Loucy (cell line): ENCODE results near the gene EFR3B.

Source experiments
- H2AFZ ChIP-seq: fragments of 200-600 bp; sonication (generic); 2 replicates; pipeline ENCODE4 v1.6.0; 2016; ENCODE audit warnings: antibody characterized with exemption, mild to moderate bottlenecking, low read length, moderate library complexity
- H3F3A ChIP-seq: fragments of 200-600 bp; 2 replicates; pipeline ENCODE4 v1.6.0; 2016; ENCODE audit warnings: antibody characterized with exemption, low read depth, mild to moderate bottlenecking
- H3K27me3 ChIP-seq: fragments of 200-600 bp; sonication (generic); 2 replicates; pipeline ENCODE4 v1.6.1; 2014; ENCODE audit warnings: low read length, mild to moderate bottlenecking; ENCODE audit not compliant: insufficient read depth, poor library complexity, severe bottlenecking
- H3K36me3 ChIP-seq: fragments of 200-600 bp; sonication (generic); 2 replicates; pipeline ENCODE4 v1.6.1; 2016; ENCODE audit warnings: low read length; ENCODE audit not compliant: insufficient read depth
- H3K4me1 ChIP-seq: fragments of 200-600 bp; sonication (generic); 2 replicates; pipeline ENCODE4 v1.5.1; 2014; ENCODE audit warnings: low read length, mild to moderate bottlenecking; ENCODE audit not compliant: insufficient read depth, poor library complexity, severe bottlenecking
- H3K4me2 ChIP-seq: fragments of 200-600 bp; sonication (generic); 2 replicates; pipeline ENCODE4 v1.6.0; 2014; ENCODE audit warnings: antibody characterized with exemption, low read length, low read depth, mild to moderate bottlenecking; ENCODE audit not compliant: poor library complexity, severe bottlenecking
- H3K4me3 ChIP-seq: fragments of 200-600 bp; sonication (generic); 2 replicates; pipeline ENCODE4 v1.5.1; 2014; ENCODE audit warnings: low read length, mild to moderate bottlenecking, mixed read lengths; ENCODE audit not compliant: poor library complexity, severe bottlenecking
- H3K79me2 ChIP-seq: fragments of 200-600 bp; sonication (generic); 2 replicates; pipeline ENCODE4 v1.6.1; 2014; ENCODE audit warnings: low read length; ENCODE audit not compliant: insufficient read depth
- H3K9ac ChIP-seq: fragments of 200-600 bp; sonication (generic); 2 replicates; pipeline ENCODE4 v1.6.0; 2014; ENCODE audit warnings: mild to moderate bottlenecking, low read depth, low read length, moderate library complexity; ENCODE audit not compliant: poor library complexity, severe bottlenecking
- H3K9me2 ChIP-seq: fragments of 200-600 bp; sonication (generic); replicated peaks from 2 replicates; pipeline ENCODE4 v1.6.1; 2016; ENCODE audit warnings: low read depth, low read length, mixed read lengths
- H3K9me3 ChIP-seq: fragments of 200-600 bp; sonication (generic); 2 replicates; pipeline ENCODE4 v1.6.1; 2014; ENCODE audit warnings: mild to moderate bottlenecking, antibody characterized with exemption, low read length, low read depth; ENCODE audit not compliant: insufficient read depth
- H4K20me1 ChIP-seq: fragments of 200-600 bp; sonication (generic); 2 replicates; pipeline ENCODE4 v1.6.0; 2014; ENCODE audit warnings: antibody characterized with exemption, low read length, mild to moderate bottlenecking; ENCODE audit not compliant: insufficient read depth, poor library complexity, severe bottlenecking
- EZH2phosphoT487 ChIP-seq: fragments of 200-600 bp; IDR thresholded peaks from 2 replicates; pipeline ENCODE4 v1.6.1; 2018; ENCODE audit warnings: antibody characterized with exemption, mild to moderate bottlenecking, moderate library complexity, borderline replicate concordance
- TF ChIP-seq, protein P1 (sequence below): fragments of 200-600 bp; sonication (generic); conservative IDR thresholded peaks from 2 replicates; pipeline ENCODE4 v1.5.1; 2014; ENCODE audit warnings: mild to moderate bottlenecking, antibody characterized with exemption, low read length

EFR3B gene

GRCh38 chr2:25178976-25179375, 137.1 kb downstream of the EFR3B start:
- no peaks in the 10 kb centered on the region for H3K36me3 ChIP-seq
- H3K4me2 ChIP-seq, result no peak overlapping the region
- no peaks in the 10 kb centered on the region for H3K79me2 ChIP-seq
- no peaks in the 10 kb centered on the region for H3F3A ChIP-seq
- no peaks in the 10 kb centered on the region for H3K9me3 ChIP-seq
- no peaks in the 10 kb centered on the region for H4K20me1 ChIP-seq
- TF ChIP-seq EZH2phosphoT487, result no peak
- TF ChIP-seq, protein P1, sequence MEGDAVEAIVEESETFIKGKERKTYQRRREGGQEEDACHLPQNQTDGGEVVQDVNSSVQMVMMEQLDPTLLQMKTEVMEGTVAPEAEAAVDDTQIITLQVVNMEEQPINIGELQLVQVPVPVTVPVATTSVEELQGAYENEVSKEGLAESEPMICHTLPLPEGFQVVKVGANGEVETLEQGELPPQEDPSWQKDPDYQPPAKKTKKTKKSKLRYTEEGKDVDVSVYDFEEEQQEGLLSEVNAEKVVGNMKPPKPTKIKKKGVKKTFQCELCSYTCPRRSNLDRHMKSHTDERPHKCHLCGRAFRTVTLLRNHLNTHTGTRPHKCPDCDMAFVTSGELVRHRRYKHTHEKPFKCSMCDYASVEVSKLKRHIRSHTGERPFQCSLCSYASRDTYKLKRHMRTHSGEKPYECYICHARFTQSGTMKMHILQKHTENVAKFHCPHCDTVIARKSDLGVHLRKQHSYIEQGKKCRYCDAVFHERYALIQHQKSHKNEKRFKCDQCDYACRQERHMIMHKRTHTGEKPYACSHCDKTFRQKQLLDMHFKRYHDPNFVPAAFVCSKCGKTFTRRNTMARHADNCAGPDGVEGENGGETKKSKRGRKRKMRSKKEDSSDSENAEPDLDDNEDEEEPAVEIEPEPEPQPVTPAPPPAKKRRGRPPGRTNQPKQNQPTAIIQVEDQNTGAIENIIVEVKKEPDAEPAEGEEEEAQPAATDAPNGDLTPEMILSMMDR, result no peak
- no peaks in the 10 kb centered on the region for H3K4me1 ChIP-seq
- H3K9me2 ChIP-seq, result no peaks in the 10 kb centered on the region
- H3K9ac ChIP-seq, result no peak overlapping the region
- no peaks in the 10 kb centered on the region for H3K27me3 ChIP-seq
- H2AFZ ChIP-seq, result no peak overlapping the region
- no peak overlapping the region for H3K4me3 ChIP-seq

DNA sequence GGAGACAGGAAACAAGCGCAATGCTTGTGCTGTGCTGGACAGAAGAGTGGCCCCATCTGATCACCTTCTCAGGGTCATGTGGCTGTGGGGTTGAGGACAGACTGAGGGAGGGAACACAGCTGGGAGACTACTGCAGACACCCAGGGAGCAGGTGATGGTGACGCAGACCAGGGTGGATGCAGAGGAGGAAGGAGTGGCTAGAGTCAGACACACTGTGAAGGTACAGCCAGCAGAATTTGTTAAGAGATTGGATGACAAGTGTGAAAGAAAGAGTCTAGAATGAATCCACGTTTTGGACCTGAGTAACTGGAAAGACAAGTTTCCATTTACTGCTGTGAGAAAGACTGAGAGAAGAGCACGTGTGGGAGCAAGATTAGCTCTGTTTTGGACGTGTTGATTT, 142.4 kb downstream of the EFR3B start:
- no peaks in the 10 kb centered on the region for H4K20me1 ChIP-seq
- no peak overlapping the region for H2AFZ ChIP-seq
- H3K79me2 ChIP-seq, result no peaks in the 10 kb centered on the region
- no peaks in the 10 kb centered on the region for H3K27me3 ChIP-seq
- no peaks in the 10 kb centered on the region for H3K9me3 ChIP-seq
- H3K36me3 ChIP-seq, result no peaks in the 10 kb centered on the region
- H3F3A ChIP-seq, result no peaks in the 10 kb centered on the region
- H3K4me3 ChIP-seq, result no peak overlapping the region
- TF ChIP-seq, protein P1, result no peak
- TF ChIP-seq EZH2phosphoT487, result no peak
- H3K4me2 ChIP-seq, result no peak overlapping the region
- H3K9me2 ChIP-seq, result no peaks in the 10 kb centered on the region
- H3K4me1 ChIP-seq, result no peaks in the 10 kb centered on the region
- no peak overlapping the region for H3K9ac ChIP-seq

DNA sequence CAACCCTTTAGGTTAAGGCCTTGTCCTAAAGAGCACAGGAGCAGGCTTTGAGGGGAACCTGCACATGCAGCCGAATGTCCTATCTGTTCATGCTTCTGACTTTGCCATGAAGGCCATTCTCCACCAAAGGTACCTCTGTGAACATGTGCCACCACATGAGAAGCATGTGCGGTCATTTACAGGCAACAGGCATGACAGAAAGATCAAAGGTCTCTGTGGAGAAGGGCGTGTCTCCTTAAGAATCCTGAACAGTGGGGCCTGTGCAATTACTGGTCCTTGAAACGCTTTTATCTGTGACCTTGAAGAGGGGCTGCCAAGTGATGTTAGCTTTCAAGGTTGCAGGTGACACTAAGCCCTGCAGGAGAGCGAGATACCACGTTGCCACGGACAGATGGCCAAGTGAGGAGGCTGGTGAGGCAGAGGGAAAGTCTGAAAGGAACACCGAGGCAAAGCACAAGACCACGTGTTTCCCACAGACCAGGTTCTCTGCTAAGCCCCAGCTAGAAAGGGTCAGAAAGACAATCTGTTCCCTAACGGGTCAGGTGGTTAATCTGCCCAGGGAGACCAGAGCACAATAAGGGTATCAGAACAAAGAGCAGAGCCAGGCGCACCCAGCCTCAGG, 146.0 kb downstream of the EFR3B start:
- Histone ChIP-seq H3K79me2 (no peaks in the 10 kb centered on the region), H3K4me2 (no peak overlapping the region), H3K9me2 (no peaks in the 10 kb centered on the region), H4K20me1 (no peaks in the 10 kb centered on the region), H3K9ac (no peak overlapping the region), H3K4me1 (no peaks in the 10 kb centered on the region), H3K4me3 (no peak overlapping the region), H3K36me3 (no peaks in the 10 kb centered on the region), H3K27me3 (no peaks in the 10 kb centered on the region), H3F3A (no peaks in the 10 kb centered on the region), H3K9me3 (no peaks in the 10 kb centered on the region), H2AFZ (no peak overlapping the region)
- TF ChIP-seq, protein P1, result no peak
- TF ChIP-seq EZH2phosphoT487, result no peak
